NT2/D1 (cell line): ENCODE data around the gene ABI3BP.

Source experiments
- SUZ12 ChIP-seq: IDR thresholded peaks from 2 replicates; pipeline ENCODE4 v1.6.1; 2011; ENCODE audit not compliant: insufficient read length, insufficient read depth; ENCODE audit errors: extremely low read depth
- YY1 ChIP-seq: IDR thresholded peaks from 2 replicates; pipeline ENCODE4 v1.6.1; 2011; ENCODE audit not compliant: insufficient read length, insufficient read depth
- ZNF274 ChIP-seq: IDR thresholded peaks from 2 replicates; pipeline ENCODE4 v1.6.1; 2011; ENCODE audit warnings: mild to moderate bottlenecking, low read depth, low read length

GRCh38 chr3:100760377-100760776, 232.8 kb downstream of the ABI3BP start:
- TF ChIP-seq ZNF274 (no peak), YY1 (no peak), SUZ12 (no peak)
